Measurements from ENCODE around the gene TRIP4.

- TF ChIP-seq EZH2 (IDR thresholded peaks at IDR 0.05; ENCODE audit: low read length, missing control alignments) = no peak
- TF ChIP-seq, protein P1, sequence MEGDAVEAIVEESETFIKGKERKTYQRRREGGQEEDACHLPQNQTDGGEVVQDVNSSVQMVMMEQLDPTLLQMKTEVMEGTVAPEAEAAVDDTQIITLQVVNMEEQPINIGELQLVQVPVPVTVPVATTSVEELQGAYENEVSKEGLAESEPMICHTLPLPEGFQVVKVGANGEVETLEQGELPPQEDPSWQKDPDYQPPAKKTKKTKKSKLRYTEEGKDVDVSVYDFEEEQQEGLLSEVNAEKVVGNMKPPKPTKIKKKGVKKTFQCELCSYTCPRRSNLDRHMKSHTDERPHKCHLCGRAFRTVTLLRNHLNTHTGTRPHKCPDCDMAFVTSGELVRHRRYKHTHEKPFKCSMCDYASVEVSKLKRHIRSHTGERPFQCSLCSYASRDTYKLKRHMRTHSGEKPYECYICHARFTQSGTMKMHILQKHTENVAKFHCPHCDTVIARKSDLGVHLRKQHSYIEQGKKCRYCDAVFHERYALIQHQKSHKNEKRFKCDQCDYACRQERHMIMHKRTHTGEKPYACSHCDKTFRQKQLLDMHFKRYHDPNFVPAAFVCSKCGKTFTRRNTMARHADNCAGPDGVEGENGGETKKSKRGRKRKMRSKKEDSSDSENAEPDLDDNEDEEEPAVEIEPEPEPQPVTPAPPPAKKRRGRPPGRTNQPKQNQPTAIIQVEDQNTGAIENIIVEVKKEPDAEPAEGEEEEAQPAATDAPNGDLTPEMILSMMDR (conservative IDR thresholded peaks at IDR 0.05 in 1 of 2, IDR thresholded peaks at IDR 0.05 in 1 of 2; ENCODE audit: low read depth in 1 of 2, low read length in 2 of 2) = no peak
These were observed 57.2 kb downstream of the TRIP4 start for GRCh38 chr15:64444836-64445235.

Measured in fibroblast of lung (primary cell).